GDM1 (cell line): Measurements from ENCODE around the gene OSBP2.

Experiments used
- DNase-seq: peaks from one replicate; lab custom pipeline; 2025; lab: John Stamatoyannopoulos, UW

OSBP2 gene

GRCh38 chr22:30843245-30843644, 148.6 kb downstream of the OSBP2 start:
- no peak for DNase-seq

- DNase-seq: no peak
Observed at GRCh38 chr22:30847583-30847982, 152.9 kb downstream of the OSBP2 start.

- no peak for DNase-seq
Observed at GRCh38 chr22:30855266-30855665, 160.6 kb downstream of the OSBP2 start.

GRCh38 chr22:30855677-30856518, 161.2 kb downstream of the OSBP2 start:
- DNase-seq: no peak

GRCh38 chr22:30856741-30857502, 162.2 kb downstream of the OSBP2 start:
- no peak for DNase-seq

- DNase-seq: no peak
Observed at GRCh38 chr22:30857791-30858190, 163.1 kb downstream of the OSBP2 start.

GRCh38 chr22:30858976-30859713, 164.5 kb downstream of the OSBP2 start:
- no peak for DNase-seq

GRCh38 chr22:30859714-30860095, 165.0 kb downstream of the OSBP2 start:
- no peak for DNase-seq

- no peak for DNase-seq
Observed at GRCh38 chr22:30860176-30861105, 165.8 kb downstream of the OSBP2 start.

GRCh38 chr22:30861131-30861530, 166.5 kb downstream of the OSBP2 start:
- no peak for DNase-seq

- no peak for DNase-seq
Observed at GRCh38 chr22:30861688-30862552, 167.2 kb downstream of the OSBP2 start.

GRCh38 chr22:30863081-30863833, 168.6 kb downstream of the OSBP2 start:
- no peak for DNase-seq

GRCh38 chr22:30864441-30865420, 170.1 kb downstream of the OSBP2 start:
- no peak for DNase-seq

GRCh38 chr22:30865656-30866055, 171.0 kb downstream of the OSBP2 start:
- DNase-seq: no peak

GRCh38 chr22:30866216-30866615, 171.5 kb downstream of the OSBP2 start:
- no peak for DNase-seq

GRCh38 chr22:30866811-30867271, 172.2 kb downstream of the OSBP2 start:
- DNase-seq: no peak

- DNase-seq: no peak
Observed at GRCh38 chr22:30867746-30868662, 173.3 kb downstream of the OSBP2 start.
